Measurements from ENCODE around the gene TMEM233. TPM values are rescaled to one million over a fixed set of nuclear protein-coding genes. Genes with fewer than 3 reads are reported as not detected.
A peak's percentile ranks its signal among the peaks of the same experiment; 100 is the strongest.

TMEM233 gene
- total RNA-seq, 2 experiments from 2014 or later = not detected

DNA sequence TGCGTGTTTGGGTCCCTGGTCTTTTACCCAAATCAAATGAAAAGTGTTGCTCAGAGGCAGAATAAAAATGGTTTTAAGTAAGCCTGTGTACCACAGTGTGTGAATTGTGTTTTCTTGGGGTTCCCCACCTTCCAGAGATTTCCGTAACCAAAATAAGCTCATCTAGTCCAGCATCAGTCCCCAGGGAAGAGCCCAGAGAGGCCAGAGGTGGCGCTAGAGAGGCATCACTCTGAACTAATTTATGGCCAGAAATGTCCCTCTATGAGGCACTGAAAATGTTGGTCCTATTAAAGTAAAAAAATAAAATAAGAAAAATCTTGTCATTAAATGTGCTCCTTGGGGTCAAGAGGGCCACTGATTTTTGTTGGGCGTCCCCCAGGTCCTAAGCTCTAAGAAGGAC is 49.4 kb downstream of the TMEM233 start:
- Histone ChIP-seq H3K4me1 (ENCODE audit: insufficient read depth, low read length, poor library complexity, severe bottlenecking) (no peaks in the 10 kb centered on the region), H3K36me3 (ENCODE audit: insufficient read depth, low read length) (no peaks in the 10 kb centered on the region), H4K20me1 (ENCODE audit: insufficient read depth, low read length) (no peaks in the 10 kb centered on the region), H3K4me2 (ENCODE audit: low read length) (no peak overlapping the region), H3K27ac (ENCODE audit: low read depth, low read length, poor library complexity, severe bottlenecking) (no peak overlapping the region), H3K9me2 (ENCODE audit: insufficient read depth, low read length) (no peaks in the 10 kb centered on the region), H3K4me3 (ENCODE audit: low read depth, low read length, poor library complexity, severe bottlenecking) (no peak overlapping the region), H3K79me2 (ENCODE audit: insufficient read depth, low read depth, low read length) (no peaks in the 10 kb centered on the region), H3K9me3 (ENCODE audit: low read length) (no peaks in the 10 kb centered on the region), H2AFZ (ENCODE audit: low read length) (no peak overlapping the region)
- TF ChIP-seq EZH2phosphoT487 (IDR thresholded peaks at IDR 0.05; ENCODE audit: borderline replicate concordance, low read depth, low read length) = no peak
- TF ChIP-seq, protein P1, sequence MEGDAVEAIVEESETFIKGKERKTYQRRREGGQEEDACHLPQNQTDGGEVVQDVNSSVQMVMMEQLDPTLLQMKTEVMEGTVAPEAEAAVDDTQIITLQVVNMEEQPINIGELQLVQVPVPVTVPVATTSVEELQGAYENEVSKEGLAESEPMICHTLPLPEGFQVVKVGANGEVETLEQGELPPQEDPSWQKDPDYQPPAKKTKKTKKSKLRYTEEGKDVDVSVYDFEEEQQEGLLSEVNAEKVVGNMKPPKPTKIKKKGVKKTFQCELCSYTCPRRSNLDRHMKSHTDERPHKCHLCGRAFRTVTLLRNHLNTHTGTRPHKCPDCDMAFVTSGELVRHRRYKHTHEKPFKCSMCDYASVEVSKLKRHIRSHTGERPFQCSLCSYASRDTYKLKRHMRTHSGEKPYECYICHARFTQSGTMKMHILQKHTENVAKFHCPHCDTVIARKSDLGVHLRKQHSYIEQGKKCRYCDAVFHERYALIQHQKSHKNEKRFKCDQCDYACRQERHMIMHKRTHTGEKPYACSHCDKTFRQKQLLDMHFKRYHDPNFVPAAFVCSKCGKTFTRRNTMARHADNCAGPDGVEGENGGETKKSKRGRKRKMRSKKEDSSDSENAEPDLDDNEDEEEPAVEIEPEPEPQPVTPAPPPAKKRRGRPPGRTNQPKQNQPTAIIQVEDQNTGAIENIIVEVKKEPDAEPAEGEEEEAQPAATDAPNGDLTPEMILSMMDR (conservative IDR thresholded peaks at IDR 0.05; ENCODE audit: low read length) = peak; percentile 70
- BruUV-seq (replicated peaks) = no TSS peak
- POLR2A ChIA-PET = no interaction called here
- intact Hi-C loops (cut with micrococcal nuclease; ENCODE audit: unreplicated experiment) = no loop called here
- CTCF ChIA-PET (ENCODE audit: unreplicated experiment) = no interaction called here
- DNase-seq (ENCODE audit: low spot score) = no peak

DNA sequence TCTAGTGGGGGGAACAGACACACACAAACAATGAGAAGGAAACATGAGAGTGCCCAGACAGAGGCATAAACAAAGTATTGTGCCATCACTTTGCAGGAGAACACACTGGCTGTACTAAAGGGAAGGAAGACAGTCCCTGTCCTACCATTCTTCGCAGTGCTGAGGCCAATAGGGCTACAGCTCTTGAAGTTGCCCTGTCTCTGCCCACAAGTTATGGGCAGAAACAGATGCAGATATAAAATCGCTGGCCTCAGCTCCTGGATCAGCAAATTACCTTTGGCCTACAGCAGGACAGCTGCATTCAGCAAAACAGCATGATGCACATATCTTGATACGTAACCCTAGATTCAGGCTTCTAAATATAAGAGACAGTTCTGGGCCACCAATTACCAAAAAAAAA is 51.4 kb downstream of the TMEM233 start:
- Histone ChIP-seq H4K20me1 (ENCODE audit: insufficient read depth, low read length) (no peaks in the 10 kb centered on the region), H3K36me3 (ENCODE audit: insufficient read depth, low read length) (no peaks in the 10 kb centered on the region), H3K27ac (ENCODE audit: low read depth, low read length, poor library complexity, severe bottlenecking) (no peak overlapping the region), H3K9me3 (ENCODE audit: low read length) (no peaks in the 10 kb centered on the region), H3K9me2 (ENCODE audit: insufficient read depth, low read length) (no peaks in the 10 kb centered on the region), H2AFZ (ENCODE audit: low read length) (no peak overlapping the region), H3K4me3 (ENCODE audit: low read depth, low read length, poor library complexity, severe bottlenecking) (no peak overlapping the region), H3K4me2 (ENCODE audit: low read length) (no peak overlapping the region), H3K79me2 (ENCODE audit: insufficient read depth, low read depth, low read length) (no peaks in the 10 kb centered on the region), H3K4me1 (ENCODE audit: insufficient read depth, low read length, poor library complexity, severe bottlenecking) (no peaks in the 10 kb centered on the region)
- POLR2A ChIA-PET = no interaction called here
- TF ChIP-seq, protein P1 (conservative IDR thresholded peaks at IDR 0.05; ENCODE audit: low read length) = no peak
- no peak for TF ChIP-seq EZH2phosphoT487 (IDR thresholded peaks at IDR 0.05; ENCODE audit: borderline replicate concordance, low read depth, low read length)
- BruUV-seq (replicated peaks) = no TSS peak
- CTCF ChIA-PET (ENCODE audit: unreplicated experiment) = no interaction called here
- no peak for DNase-seq (ENCODE audit: low spot score)
- intact Hi-C loops (cut with micrococcal nuclease; ENCODE audit: unreplicated experiment) = no loop called here

DNA sequence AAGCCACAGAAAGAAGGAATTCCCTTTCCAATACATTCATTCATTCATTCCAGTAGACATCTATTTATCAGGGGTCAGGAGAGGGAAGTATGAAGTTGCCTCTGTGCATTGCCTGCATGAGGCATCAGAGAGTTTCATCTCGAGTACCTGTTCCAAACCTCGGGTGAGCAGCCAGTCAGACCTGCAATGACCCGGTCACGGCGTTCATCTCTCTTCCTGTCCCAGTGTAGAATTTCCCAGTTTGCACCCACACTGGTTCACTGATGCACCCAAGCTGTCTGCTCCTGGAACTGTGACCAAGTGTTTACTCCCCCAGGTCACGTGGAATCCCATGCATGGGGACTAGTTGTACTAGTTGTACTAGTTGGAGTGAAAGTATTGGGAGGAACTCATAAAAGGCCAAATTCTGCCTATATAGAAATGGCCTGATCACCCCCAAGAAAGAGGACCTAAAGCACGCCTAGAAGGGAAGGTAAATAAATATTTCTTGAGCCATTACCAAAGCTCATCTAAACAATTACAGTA is 52.0 kb downstream of the TMEM233 start:
- Histone ChIP-seq H4K20me1 (ENCODE audit: insufficient read depth, low read length) (no peaks in the 10 kb centered on the region), H3K9me2 (ENCODE audit: insufficient read depth, low read length) (no peaks in the 10 kb centered on the region), H3K4me2 (ENCODE audit: low read length) (no peak overlapping the region), H3K4me3 (ENCODE audit: low read depth, low read length, poor library complexity, severe bottlenecking) (no peak overlapping the region), H2AFZ (ENCODE audit: low read length) (no peak overlapping the region), H3K27ac (ENCODE audit: low read depth, low read length, poor library complexity, severe bottlenecking) (no peak overlapping the region), H3K9me3 (ENCODE audit: low read length) (no peaks in the 10 kb centered on the region), H3K79me2 (ENCODE audit: insufficient read depth, low read depth, low read length) (no peaks in the 10 kb centered on the region), H3K36me3 (ENCODE audit: insufficient read depth, low read length) (no peaks in the 10 kb centered on the region), H3K4me1 (ENCODE audit: insufficient read depth, low read length, poor library complexity, severe bottlenecking) (no peaks in the 10 kb centered on the region)
- no peak for TF ChIP-seq EZH2phosphoT487 (IDR thresholded peaks at IDR 0.05; ENCODE audit: borderline replicate concordance, low read depth, low read length)
- TF ChIP-seq, protein P1 (conservative IDR thresholded peaks at IDR 0.05; ENCODE audit: low read length) = no peak
- no peak for DNase-seq (ENCODE audit: low spot score)
- ChIA-PET POLR2A (no interaction called here), CTCF (ENCODE audit: unreplicated experiment) (no interaction called here)
- BruUV-seq (replicated peaks) = no TSS peak
- intact Hi-C loops (cut with micrococcal nuclease; ENCODE audit: unreplicated experiment) = no loop called here
